Measurements from ENCODE around the gene TOR2A. TPM values are rescaled to one million over a fixed set of nuclear protein-coding genes. Genes with fewer than 3 reads are reported as not detected.
A peak's percentile ranks its signal among the peaks of the same experiment; 100 is the strongest.
"Not testable (repeated sequence)": the region's sequence is repeated elsewhere in the genome, so short reads cannot be mapped to it uniquely, and the experiment has no call there.

The TOR2A gene
- total RNA-seq: not detected

GRCh38 chr9:127734747-127735529, at the start of gene TOR2A:
TOR2A (minus strand) TSS chr9:127735294; CDS start chr9:127735270, 24 bp downstream.
- intact Hi-C loops (cut with DNase I): loop anchor here (1.0 to 5.0 kb wide), 7 partner anchors 20 to 186 kb away; partner anchors contain the start of genes PTRH1 and STXBP1
- peak; percentile 93 to 99 (median 97) for TF ChIP-seq CTCF (IDR thresholded peaks at IDR 0.05)

DNA sequence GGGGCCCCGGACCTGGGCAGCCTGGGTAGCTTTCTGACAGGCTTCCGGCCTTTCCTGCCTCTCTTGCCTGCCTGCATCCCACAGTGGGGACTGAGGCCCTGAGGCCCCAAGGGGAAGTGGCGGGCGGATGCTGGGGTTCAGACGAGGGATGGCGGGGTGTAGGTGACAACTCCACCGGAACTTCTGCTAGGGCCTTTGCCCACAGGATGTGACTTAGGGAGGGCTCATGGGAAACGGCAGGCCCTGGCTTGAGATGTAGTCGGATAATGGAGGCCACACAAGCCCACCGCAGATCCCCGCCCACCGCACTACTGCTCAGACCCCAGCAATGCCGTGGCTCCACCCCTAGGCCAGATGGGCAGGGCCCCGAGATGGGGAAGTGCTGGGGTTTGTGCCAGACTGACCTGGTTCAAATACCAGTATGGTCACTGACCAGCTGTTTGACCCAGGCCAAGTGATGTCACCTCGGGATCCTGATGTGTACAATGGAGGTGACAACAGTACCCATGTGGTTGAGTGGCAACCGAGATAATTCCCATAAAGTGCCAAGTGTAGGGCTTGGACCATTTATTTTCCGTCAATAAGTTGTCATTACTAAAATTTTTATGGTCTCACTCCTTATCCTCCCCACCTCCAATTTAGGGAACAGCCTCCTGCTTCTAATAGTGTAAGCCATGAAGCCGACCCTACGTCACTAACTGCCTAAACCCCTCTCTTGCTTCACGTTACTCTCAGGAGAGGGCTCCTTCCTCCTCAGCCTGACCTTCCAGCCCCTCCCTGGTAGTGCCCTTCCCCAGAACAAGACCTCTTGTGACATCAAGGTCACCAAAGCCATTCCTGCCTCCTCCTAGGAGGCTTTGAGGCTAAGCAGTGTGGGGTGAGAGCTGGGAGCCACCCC, 48.3 kb upstream of the TOR2A start:
- no peak overlapping the region for H3K4me3 ChIP-seq
- TF ChIP-seq CTCF (IDR thresholded peaks at IDR 0.05): no peak
- no peaks in the 10 kb centered on the region for H3K27me3 ChIP-seq
- intact Hi-C loops (cut with DNase I): loop anchor here (2.0 kb wide), 1 partner anchor 193 kb away; no protein-coding TSS in a partner anchor
- peaks cover 13 to 16% of the 10 kb centered on the region in 2 donors for H3K36me3 ChIP-seq
- H3K27ac ChIP-seq: peak overlapping the region; percentile 15 to 94
- peaks cover 13 to 25% of the 10 kb centered on the region in 2 donors for H3K4me1 ChIP-seq
- peak in 1 of 2 donors; percentile 77 for DNase-seq (ENCODE audit: low spot score in 2 of 2)
- H3K9me3 ChIP-seq: no peaks in the 10 kb centered on the region

More at GRCh38 chr9:127734747-127735529, at the start of gene TOR2A:
- peaks cover 6 to 7% of the 10 kb centered on the region in 2 donors for H3K4me1 ChIP-seq
- H3K4me3 ChIP-seq: peak within 1 kb of the TSS; percentile 73 to 80
- peaks cover 0 to 19% of the 10 kb centered on the region in 2 donors for H3K36me3 ChIP-seq
- no peaks in the 10 kb centered on the region for H3K9me3 ChIP-seq
- DNase-seq (ENCODE audit: low spot score in 2 of 2): peak; percentile 80 to 99
- H3K27ac ChIP-seq: peak within 1 kb of the TSS; percentile 92 to 97
- no peaks in the 10 kb centered on the region for H3K27me3 ChIP-seq

DNA sequence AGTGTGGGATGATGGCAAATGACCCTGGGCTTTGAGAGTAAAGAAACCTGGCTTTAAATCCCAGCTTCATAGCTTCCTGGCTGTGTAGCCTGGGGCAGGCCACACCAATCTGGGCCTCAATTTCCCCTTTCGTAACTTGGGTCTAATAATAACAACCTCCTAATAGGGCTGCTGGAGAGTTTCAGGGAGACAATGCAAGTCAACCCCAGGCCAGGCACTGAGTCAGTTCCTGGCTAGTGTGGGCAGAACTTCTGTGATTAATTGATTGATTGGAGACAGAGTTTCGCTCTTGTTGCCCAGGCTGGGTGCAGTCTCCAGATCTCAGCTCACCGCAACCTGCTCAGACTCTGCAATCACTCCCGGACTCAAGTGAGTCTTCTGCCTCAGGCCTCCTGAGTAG, 46.7 kb upstream of the TOR2A start:
- peaks cover 5 to 9% of the 10 kb centered on the region in 2 donors for H3K4me1 ChIP-seq
- TF ChIP-seq CTCF (IDR thresholded peaks at IDR 0.05): no peak
- DNase-seq (ENCODE audit: low spot score in 2 of 2): no peak
- H3K4me3 ChIP-seq: no peak overlapping the region
- H3K36me3 ChIP-seq: peaks cover 0 to under 1% of the 10 kb centered on the region in 2 donors
- H3K27ac ChIP-seq: no peak overlapping the region
- H3K27me3 ChIP-seq: no peaks in the 10 kb centered on the region
- intact Hi-C loops (cut with DNase I): no loop called here
- H3K9me3 ChIP-seq: no peaks in the 10 kb centered on the region

DNA sequence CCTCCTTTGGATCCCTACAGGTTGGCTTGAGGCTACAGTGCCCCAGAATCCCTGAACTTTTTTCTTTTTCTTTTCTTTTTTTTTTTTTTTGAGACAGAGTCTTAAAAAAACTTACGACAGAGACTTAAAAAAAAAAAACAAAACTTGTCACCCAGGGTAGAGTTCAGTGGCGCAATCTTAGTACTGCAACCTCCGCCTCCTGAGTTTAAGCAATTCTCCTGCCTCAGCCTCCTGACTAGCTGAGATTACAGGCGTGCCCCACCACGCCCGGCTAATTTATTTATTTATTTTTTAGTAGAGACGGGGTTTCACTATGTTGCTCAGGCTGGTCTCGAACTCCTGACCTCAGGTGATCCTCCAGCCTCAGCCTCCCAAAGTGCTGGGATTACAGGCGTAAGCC, 45.8 kb upstream of the TOR2A start:
- H3K27ac ChIP-seq; intact Hi-C loops (cut with DNase I): not testable (repeated sequence)

DNA sequence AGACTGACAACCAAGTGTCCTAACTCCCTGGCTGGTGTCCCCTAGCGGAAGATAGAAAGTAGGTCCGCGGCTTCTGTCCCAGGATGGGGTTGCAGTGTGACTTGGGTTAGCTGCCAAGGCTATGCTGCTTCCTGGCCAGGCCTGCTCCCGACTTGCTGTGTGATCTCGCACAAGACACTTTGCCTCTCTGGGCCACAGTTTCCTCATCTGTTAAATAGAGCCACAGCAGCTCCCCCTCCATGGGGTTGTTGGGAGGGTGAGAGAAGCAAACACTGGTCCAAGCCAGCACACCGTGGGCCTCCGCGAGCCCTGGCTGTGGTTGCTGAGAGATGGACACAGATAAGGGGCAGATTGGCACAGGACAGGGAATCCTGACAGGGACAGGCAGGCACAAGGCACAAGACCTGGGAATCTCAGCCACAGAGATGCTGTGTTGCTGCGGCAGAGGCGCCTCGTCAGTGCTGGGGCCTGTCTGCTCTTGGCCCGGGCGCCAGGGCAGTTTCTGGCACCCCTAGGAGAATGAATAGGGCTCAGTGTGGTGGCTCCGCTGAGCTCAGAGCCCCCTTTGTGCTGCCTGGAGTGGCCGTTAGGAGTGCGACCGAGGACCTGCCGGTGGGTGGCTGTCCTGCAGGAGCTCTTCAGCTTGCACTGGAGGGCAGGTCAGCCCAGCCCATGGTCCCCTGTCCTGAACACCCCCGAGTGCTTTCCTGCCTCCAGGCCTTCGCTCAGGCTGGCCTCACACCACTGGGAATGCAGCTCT, 45.2 kb upstream of the TOR2A start:
- no peaks in the 10 kb centered on the region for H3K9me3 ChIP-seq
- no peak for TF ChIP-seq CTCF (IDR thresholded peaks at IDR 0.05)
- H3K27me3 ChIP-seq: no peaks in the 10 kb centered on the region
- DNase-seq (ENCODE audit: low spot score in 2 of 2): no peak
- H3K27ac ChIP-seq: no peak overlapping the region
- no peaks in the 10 kb centered on the region for H3K36me3 ChIP-seq
- no peak overlapping the region for H3K4me3 ChIP-seq
- intact Hi-C loops (cut with DNase I): no loop called here
- peaks cover 3% of the 10 kb centered on the region in 2 donors for H3K4me1 ChIP-seq

More for the DNA sequence above, 45.8 kb upstream of the TOR2A start:
- not testable (repeated sequence) for H3K4me3 ChIP-seq; H3K9me3 ChIP-seq; H3K4me1 ChIP-seq; DNase-seq (ENCODE audit: low spot score in 2 of 2); H3K27me3 ChIP-seq; H3K36me3 ChIP-seq
